ENCODE results near the gene KCNJ15. TPM values are rescaled to one million over a fixed set of nuclear protein-coding genes. Genes with fewer than 3 reads are reported as not detected.

The KCNJ15 gene
- total and polyA plus RNA-seq, 10 donors = 0.27 to 45.6 (median 16.8) TPM

- Histone ChIP-seq H3K4me1 (no peaks in the 10 kb centered on the region), H3K9me3 (no peaks in the 10 kb centered on the region), H3K27ac (no peak overlapping the region), H3K4me3 (no peak overlapping the region), H3K27me3 (replicated peaks in 1 of 7) (peaks cover 0 to 4% (median 0%) of the 10 kb centered on the region in 7 donors), H3K36me3 (no peaks in the 10 kb centered on the region)
- intact Hi-C loops (cut with DNase I; ENCODE audit: low total_unique reads) = no loop called here
- TF ChIP-seq POLR2AphosphoS5 (IDR thresholded peaks at IDR 0.05) = no peak
- TF ChIP-seq CTCF (IDR thresholded peaks at IDR 0.05 in 8 of 11, conservative IDR thresholded peaks at IDR 0.05 in 3 of 11) = no peak
- TF ChIP-seq POLR2A (IDR thresholded peaks at IDR 0.05) = no peak
- 72 to 82% (median 76%) methylated on average over 5 of the region's 5 CpGs for WGBS, 5 donors
- DNase-seq = no peak
These were observed 84.8 kb downstream of the KCNJ15 start for GRCh38 chr21:38341546-38342012.

DNA sequence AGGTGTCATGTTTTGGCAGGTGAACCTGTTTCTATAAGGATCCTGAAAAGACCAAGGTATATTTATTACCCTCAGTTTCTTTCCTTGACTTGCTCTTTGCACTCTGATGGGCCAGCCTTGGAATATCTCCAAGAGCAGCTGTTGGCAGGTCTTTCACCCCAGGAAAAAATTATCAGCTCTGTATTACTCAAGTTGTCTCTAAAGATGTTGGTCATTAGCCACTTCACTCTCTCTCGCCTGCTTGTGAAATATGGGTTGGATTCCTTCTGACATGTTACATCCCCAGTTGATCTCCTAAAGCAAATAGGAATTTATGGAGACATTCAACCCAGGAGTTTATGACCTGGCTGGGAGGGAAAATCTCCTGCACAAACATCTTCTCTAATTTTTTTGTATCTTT, 85.9 kb downstream of the KCNJ15 start:
- Histone ChIP-seq H3K9me3 (no peaks in the 10 kb centered on the region), H3K27ac (no peak overlapping the region), H3K4me1 (no peaks in the 10 kb centered on the region), H3K4me3 (no peak overlapping the region), H3K36me3 (no peaks in the 10 kb centered on the region), H3K27me3 (replicated peaks in 1 of 7) (peaks cover 0 to 4% (median 0%) of the 10 kb centered on the region in 7 donors)
- intact Hi-C loops (cut with DNase I; ENCODE audit: low total_unique reads) = no loop called here
- WGBS, 5 donors = 63 to 90% (median 84%) methylated on average over 1 of the region's 1 CpG
- DNase-seq = no peak
- TF ChIP-seq POLR2AphosphoS5 (IDR thresholded peaks at IDR 0.05) (no peak), CTCF (IDR thresholded peaks at IDR 0.05 in 8 of 11, conservative IDR thresholded peaks at IDR 0.05 in 3 of 11) (no peak), POLR2A (IDR thresholded peaks at IDR 0.05) (no peak)

DNA sequence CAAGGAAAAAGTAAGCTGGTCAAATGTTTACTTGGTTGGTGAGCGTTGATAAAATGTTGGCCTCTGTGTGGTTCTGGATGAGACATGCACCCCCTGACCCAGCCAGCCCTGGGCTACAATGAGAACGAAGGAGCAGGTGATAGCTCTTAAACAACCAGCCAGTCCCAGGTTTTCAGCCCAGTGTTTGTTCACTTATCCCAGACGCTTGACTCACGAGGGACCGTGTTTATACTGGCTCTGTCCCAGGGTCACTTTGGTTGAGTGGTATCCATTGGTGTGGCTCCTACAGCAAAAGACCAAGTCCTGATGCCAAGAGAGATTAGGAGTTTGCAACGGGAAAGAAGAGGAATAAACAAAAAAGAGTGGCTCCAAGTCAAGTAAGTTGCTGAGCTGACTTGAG, 86.9 kb downstream of the KCNJ15 start:
- TF ChIP-seq POLR2A (IDR thresholded peaks at IDR 0.05) (no peak), POLR2AphosphoS5 (IDR thresholded peaks at IDR 0.05) (no peak), CTCF (IDR thresholded peaks at IDR 0.05 in 8 of 11, conservative IDR thresholded peaks at IDR 0.05 in 3 of 11) (no peak)
- no peaks in the 10 kb centered on the region for H3K36me3 ChIP-seq
- H3K27me3 ChIP-seq (replicated peaks in 1 of 7) = peaks cover 0 to 4% (median 0%) of the 10 kb centered on the region in 7 donors

DNA sequence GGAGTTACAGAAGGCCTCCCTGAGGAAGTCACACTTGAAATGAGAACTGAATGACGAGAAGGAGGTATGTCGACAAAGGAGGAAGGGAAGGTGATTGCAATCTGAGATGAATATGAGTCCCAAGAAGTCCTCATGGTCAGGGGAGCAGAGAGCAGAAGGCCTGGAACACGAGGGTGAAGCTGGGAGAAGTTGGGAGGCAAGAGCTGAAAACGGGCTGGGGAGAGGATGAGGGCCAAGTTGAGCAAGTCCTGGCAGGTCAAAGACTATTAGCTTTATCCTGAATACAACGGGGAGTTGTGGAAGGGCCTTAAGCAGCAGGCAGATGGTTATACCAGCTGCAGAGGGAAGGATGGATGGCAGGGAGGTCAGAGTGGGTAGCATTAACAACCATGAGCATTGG, 89.5 kb downstream of the KCNJ15 start:
- Histone ChIP-seq H3K9me3 (no peaks in the 10 kb centered on the region), H3K27me3 (replicated peaks in 1 of 7) (peaks cover 0 to 4% (median 0%) of the 10 kb centered on the region in 7 donors), H3K27ac (no peak overlapping the region), H3K4me1 (peaks cover 0 to 6% (median 3%) of the 10 kb centered on the region in 6 donors), H3K4me3 (no peak overlapping the region), H3K36me3 (no peaks in the 10 kb centered on the region)
- intact Hi-C loops (cut with DNase I; ENCODE audit: low total_unique reads) = no loop called here
- WGBS, 5 donors = 63 to 79% (median 66%) methylated on average over 5 of the region's 5 CpGs
- TF ChIP-seq POLR2AphosphoS5 (IDR thresholded peaks at IDR 0.05) (no peak), CTCF (IDR thresholded peaks at IDR 0.05 in 8 of 11, conservative IDR thresholded peaks at IDR 0.05 in 3 of 11) (no peak), POLR2A (IDR thresholded peaks at IDR 0.05) (no peak)
- DNase-seq = no peak

More for the DNA sequence above, 86.9 kb downstream of the KCNJ15 start:
- no peaks in the 10 kb centered on the region for H3K4me1 ChIP-seq
- 78 to 87% (median 84%) methylated on average over 6 of the region's 6 CpGs for WGBS, 5 donors
- no peak overlapping the region for H3K27ac ChIP-seq
- intact Hi-C loops (cut with DNase I; ENCODE audit: low total_unique reads) = no loop called here
- H3K9me3 ChIP-seq = no peaks in the 10 kb centered on the region
- no peak for DNase-seq
- H3K4me3 ChIP-seq = no peak overlapping the region

Data from spleen (tissue), 11 donors.